Transverse colon (tissue), 4 donors: ENCODE data around the gene HSPA1L. TPM values are rescaled to one million over a fixed set of nuclear protein-coding genes. Genes with fewer than 3 reads are reported as not detected.
A peak's percentile ranks its signal among the peaks of the same experiment; 100 is the strongest.
"Not testable (repeated sequence)": the region's sequence is repeated elsewhere in the genome, so short reads cannot be mapped to it uniquely, and the experiment has no call there.

Experiments
- DNase-seq: peaks from one replicate; pipeline ENCODE4 v3.0.0-alpha.2; 2019
- H3K27ac ChIP-seq, 4 donors: fragments of 200-600 bp; sonication (generic); 2 replicates each; pipeline ENCODE4 v1.5.1; 2016 to 2018; ENCODE audit warnings: inconsistent platforms in 4 of 4
- H3K27me3 ChIP-seq: fragments of 200-600 bp; sonication (generic); 2 replicates; pipeline ENCODE4 v1.5.1; 2017; ENCODE audit warnings: inconsistent platforms
- H3K36me3 ChIP-seq, 4 donors: fragments of 200-600 bp; sonication (generic); 2 replicates each; pipeline ENCODE4 v1.5.1; 2017 to 2019; ENCODE audit warnings: inconsistent platforms in 4 of 4
- H3K4me1 ChIP-seq, 4 donors: fragments of 200-600 bp; sonication (generic); 2 replicates each; pipeline ENCODE4 v1.5.1; 2017 to 2020; ENCODE audit warnings: inconsistent platforms in 4 of 4
- H3K4me3 ChIP-seq, 4 donors: fragments of 200-600 bp; sonication (generic); 1 replicate in 1 of 4; 2 replicates in 3 of 4; pipeline versions ENCODE4 v1.5.1 to v1.6.1; 2017 to 2019; ENCODE audit warnings: inconsistent platforms in 4 of 4
- H3K9me3 ChIP-seq, 2 donors: fragments of 200-600 bp; sonication (generic); 2 replicates each; pipeline ENCODE4 v1.5.1; 2017 to 2019; ENCODE audit warnings: inconsistent platforms in 2 of 2
- EP300 ChIP-seq: sonication (generic); formaldehyde crosslinking; IDR thresholded peaks from one replicate; pipeline ENCODE4 v1.6.1; 2017; ENCODE audit warnings: antibody characterized with exemption, low read depth
- POLR2A ChIP-seq: fragments of 450-650 bp; IDR thresholded peaks from one replicate; pipeline ENCODE4 v1.6.1; 2016; ENCODE audit warnings: antibody characterized with exemption, mild to moderate bottlenecking, moderate library complexity
- POLR2AphosphoS5 ChIP-seq, 3 donors: sonication (generic); formaldehyde crosslinking; IDR thresholded peaks; one replicate each; pipeline ENCODE4 v1.6.1; 2016; ENCODE audit warnings: antibody characterized with exemption in 3 of 3
- WGBS, 2 donors: methylation state at CpG; one replicate each; pipeline ENCODE4 v1.1.5; 2018; ENCODE audit warnings: low coverage in 1 of 2; 5-methylcytosine and 5-hydroxymethylcytosine counted together
- in situ Hi-C, 4 donors: fragments of 200-750 bp; cut with MboI; loops; one replicate each; pipeline versions ENCODE4 v1.15.0 to v1.15.1; 2017; ENCODE audit warnings: low sequenced_read_pairs in 3 of 4, low pct_ligation_motif_present in 1 of 4, low pct_unique_long_range_greater_than_20kb in 1 of 4
- intact Hi-C: fragments of 100-400 bp; cut with DNase I; formaldehyde crosslinking; loops from one replicate; pipeline ENCODE4 v1.15.1; 2023; ENCODE audit warnings: low total_unique reads
- total RNA-seq, 4 donors: library from RNA; depleted of rRNA; stranded (reverse); fragments of >200 nt; gene quantifications; one replicate each; pipeline ENCODE4 v1.1.0, GENCODE V29; 2016
- TF ChIP-seq, protein P1 (sequence below), 5 experiments: fragments of 200-600 bp in 3 of 5; fragments of 450-650 bp in 2 of 5; sonication (generic) in 3 of 5; IDR thresholded peaks; 1 replicate in 2 of 5; 2 replicates in 3 of 5; pipeline ENCODE4 v1.5.1; 2016 to 2017; ENCODE audit warnings: antibody characterized with exemption in 5 of 5, inconsistent platforms in 3 of 5, mild to moderate bottlenecking in 2 of 5, moderate library complexity in 1 of 5

The HSPA1L gene
- total RNA-seq: under 1 TPM in 2 of 4 donors, not detected in 2; 0.64 to 0.68 TPM

DNA sequence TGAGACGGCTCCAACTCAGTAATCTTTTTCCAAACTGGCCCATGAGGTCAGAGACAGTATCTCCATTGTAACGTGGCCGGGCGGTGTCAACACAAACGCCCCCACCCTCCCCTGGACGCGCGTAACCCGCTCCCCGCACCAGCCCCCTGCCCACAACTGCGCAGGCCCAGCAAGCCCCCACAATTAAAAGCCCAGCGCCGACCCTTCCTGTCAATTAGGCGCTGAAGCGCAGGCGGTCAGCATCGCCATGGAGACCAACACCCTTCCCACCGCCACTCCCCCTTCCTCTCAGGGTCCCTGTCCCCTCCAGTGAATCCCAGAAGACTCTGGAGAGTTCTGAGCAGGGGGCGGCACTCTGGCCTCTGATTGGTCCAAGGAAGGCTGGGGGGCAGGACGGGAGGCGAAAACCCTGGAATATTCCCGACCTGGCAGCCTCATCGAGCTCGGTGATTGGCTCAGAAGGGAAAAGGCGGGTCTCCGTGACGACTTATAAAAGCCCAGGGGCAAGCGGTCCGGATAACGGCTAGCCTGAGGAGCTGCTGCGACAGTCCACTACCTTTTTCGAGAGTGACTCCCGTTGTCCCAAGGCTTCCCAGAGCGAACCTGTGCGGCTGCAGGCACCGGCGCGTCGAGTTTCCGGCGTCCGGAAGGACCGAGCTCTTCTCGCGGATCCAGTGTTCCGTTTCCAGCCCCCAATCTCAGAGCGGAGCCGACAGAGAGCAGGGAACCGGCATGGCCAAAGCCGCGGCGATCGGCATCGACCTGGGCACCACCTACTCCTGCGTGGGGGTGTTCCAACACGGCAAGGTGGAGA lies at the start of gene HSPA1L, which contains the start of gene HSPA1A:
TSS of gene HSPA1L (minus strand) at position 259 of the 814 bp plus-strand sequence. CDS start 3,311 bp downstream, outside the sequence.
TSS of gene HSPA1A (plus strand) at position 519 of the 814 bp plus-strand sequence. CDS start at position 733, 214 bp downstream.
- H3K9me3 ChIP-seq: no peaks in the 10 kb centered on the region
- no peaks in the 10 kb centered on the region for H3K36me3 ChIP-seq
- in situ Hi-C loops: no loop called here
- TF ChIP-seq, protein P1, sequence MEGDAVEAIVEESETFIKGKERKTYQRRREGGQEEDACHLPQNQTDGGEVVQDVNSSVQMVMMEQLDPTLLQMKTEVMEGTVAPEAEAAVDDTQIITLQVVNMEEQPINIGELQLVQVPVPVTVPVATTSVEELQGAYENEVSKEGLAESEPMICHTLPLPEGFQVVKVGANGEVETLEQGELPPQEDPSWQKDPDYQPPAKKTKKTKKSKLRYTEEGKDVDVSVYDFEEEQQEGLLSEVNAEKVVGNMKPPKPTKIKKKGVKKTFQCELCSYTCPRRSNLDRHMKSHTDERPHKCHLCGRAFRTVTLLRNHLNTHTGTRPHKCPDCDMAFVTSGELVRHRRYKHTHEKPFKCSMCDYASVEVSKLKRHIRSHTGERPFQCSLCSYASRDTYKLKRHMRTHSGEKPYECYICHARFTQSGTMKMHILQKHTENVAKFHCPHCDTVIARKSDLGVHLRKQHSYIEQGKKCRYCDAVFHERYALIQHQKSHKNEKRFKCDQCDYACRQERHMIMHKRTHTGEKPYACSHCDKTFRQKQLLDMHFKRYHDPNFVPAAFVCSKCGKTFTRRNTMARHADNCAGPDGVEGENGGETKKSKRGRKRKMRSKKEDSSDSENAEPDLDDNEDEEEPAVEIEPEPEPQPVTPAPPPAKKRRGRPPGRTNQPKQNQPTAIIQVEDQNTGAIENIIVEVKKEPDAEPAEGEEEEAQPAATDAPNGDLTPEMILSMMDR (IDR thresholded peaks at IDR 0.05): no peak
- TF ChIP-seq EP300 (no peak), POLR2AphosphoS5 (IDR thresholded peaks at IDR 0.05) (peak; percentile 100), POLR2A (peak; percentile 99)
- peak within 1 kb of the TSS; percentile 34 to 65 (median 44) for H3K4me3 ChIP-seq
- H3K4me1 ChIP-seq: peaks cover 15 to 45% (median 40%) of the 10 kb centered on the region in 4 donors
- intact Hi-C loops: no loop called here
- H3K27ac ChIP-seq: peak within 1 kb of the TSS; percentile 96 to 99 (median 98)
- H3K27me3 ChIP-seq: no peaks in the 10 kb centered on the region
- peak; percentile 96 for DNase-seq
- 6% methylated on average over 44 of the region's 56 CpGs; no CpG with 5 or more reads in 1 of the 2 donors for WGBS, 2 donors

DNA sequence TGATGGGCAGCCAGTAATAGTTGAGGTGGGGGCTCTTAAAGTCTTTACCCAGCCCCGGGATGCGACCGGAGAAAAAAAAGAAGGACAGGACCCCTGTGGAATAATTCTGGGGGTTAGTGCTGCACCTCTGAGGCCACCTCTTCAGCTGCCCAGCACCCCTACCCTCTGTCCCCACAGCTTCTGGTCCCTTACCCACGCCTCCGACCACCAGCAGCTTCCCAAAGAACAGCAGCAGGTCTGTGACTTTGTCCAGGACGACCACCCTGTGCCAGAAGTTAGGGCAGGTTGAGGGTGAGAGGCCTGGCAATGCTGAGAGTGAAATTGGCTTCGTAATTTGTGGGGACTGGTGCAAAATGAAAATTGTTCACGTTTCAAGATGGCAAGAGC lies 49.7 kb upstream of the HSPA1L start:
- WGBS, 2 donors: 88 to 100% methylated on average over 6 to 8 of the region's 8 CpGs
- H3K36me3 ChIP-seq: peaks cover 0 to 8% (median under 1%) of the 10 kb centered on the region in 4 donors
- H3K27me3 ChIP-seq: no peaks in the 10 kb centered on the region
- intact Hi-C loops (loop anchor here (5.0 kb wide), 1 partner anchor 1188 kb away; no protein-coding TSS in a partner anchor), in situ Hi-C loops (no loop called here)
- TF ChIP-seq POLR2A (no peak), EP300 (no peak), POLR2AphosphoS5 (IDR thresholded peaks at IDR 0.05) (no peak)
- TF ChIP-seq, protein P1 (IDR thresholded peaks at IDR 0.05): no peak
- no peak overlapping the region for H3K27ac ChIP-seq
- no peak for DNase-seq
- peaks cover 7 to 22% (median 10%) of the 10 kb centered on the region in 4 donors for H3K4me1 ChIP-seq
- H3K4me3 ChIP-seq: no peak overlapping the region
- H3K9me3 ChIP-seq: no peaks in the 10 kb centered on the region

- H3K27me3 ChIP-seq, in situ Hi-C loops, DNase-seq, H3K9me3 ChIP-seq: not testable (repeated sequence)
- H3K36me3 ChIP-seq: peaks cover 0 to 15% (median 4%) of the 10 kb centered on the region in 4 donors
- intact Hi-C loops: loop anchor here (5.0 kb wide), 1 partner anchor 1187 kb away; no protein-coding TSS in a partner anchor
- 21 to 50% methylated on average over 2 to 16 of the region's 16 CpGs for WGBS, 2 donors
- peaks cover 7 to 22% (median 10%) of the 10 kb centered on the region in 4 donors for H3K4me1 ChIP-seq
- peak overlapping the region; percentile 84 to 94 (median 86) for H3K27ac ChIP-seq
- peak overlapping the region; percentile 8 to 50 (median 21) for H3K4me3 ChIP-seq
Observed at GRCh38 chr6:31864123-31864562, 49.1 kb upstream of the HSPA1L start.

- 0 to 1% methylated on average over 12 to 64 of the region's 64 CpGs for WGBS, 2 donors
- Histone ChIP-seq H3K9me3 (no peaks in the 10 kb centered on the region), H3K36me3 (peaks cover 0 to 19% (median 7%) of the 10 kb centered on the region in 4 donors), H3K27me3 (no peaks in the 10 kb centered on the region), H3K4me1 (peaks cover 7 to 22% (median 10%) of the 10 kb centered on the region in 4 donors), H3K27ac (peak within 1 kb of the TSS; percentile 84 to 94 (median 88)), H3K4me3 (peak within 1 kb of the TSS; percentile 56 to 88 (median 66))
- TF ChIP-seq POLR2A (peak; percentile 96), POLR2AphosphoS5 (IDR thresholded peaks at IDR 0.05) (peak; percentile 96 to 97 (median 97)), EP300 (no peak)
- TF ChIP-seq, protein P1 (IDR thresholded peaks at IDR 0.05): no peak
- in situ Hi-C loops (no loop called here), intact Hi-C loops (loop anchor here (5.0 kb wide), 1 partner anchor 1185 kb away; no protein-coding TSS in a partner anchor)
- peak; percentile 99 for DNase-seq
Observed at GRCh38 chr6:31862344-31863235, 47.5 kb upstream of the HSPA1L start, which contains the start of gene NEU1. NEU1 (minus strand) TSS chr6:31862821; CDS start chr6:31862776, 45 bp downstream.
